Measurements from ENCODE around the gene TMEM119.
"Not testable (repeated sequence)": the region's sequence is repeated elsewhere in the genome, so short reads cannot be mapped to it uniquely, and the experiment has no call there.

TMEM119 gene

DNA sequence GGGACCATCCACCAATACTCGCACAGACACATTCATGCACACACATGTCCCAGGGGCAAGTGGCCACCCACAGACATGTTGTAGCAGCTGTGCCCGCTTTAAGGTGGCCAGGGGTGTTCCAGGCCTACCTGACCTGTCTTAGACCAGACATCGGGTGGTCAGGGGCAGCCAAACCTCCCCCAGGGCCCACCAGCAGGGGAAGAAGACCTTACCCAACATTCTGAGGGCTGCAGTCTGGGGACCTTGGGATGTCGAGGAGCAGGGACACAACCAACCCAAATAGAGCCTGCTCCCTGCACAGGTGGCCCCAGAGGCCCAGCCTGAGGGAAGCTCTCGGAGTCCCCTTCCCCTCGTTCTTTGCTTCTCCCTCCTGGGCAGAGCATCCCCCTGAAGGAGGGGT lies 1.7 kb upstream of the TMEM119 start:
- no peak for DNase-seq

DNA sequence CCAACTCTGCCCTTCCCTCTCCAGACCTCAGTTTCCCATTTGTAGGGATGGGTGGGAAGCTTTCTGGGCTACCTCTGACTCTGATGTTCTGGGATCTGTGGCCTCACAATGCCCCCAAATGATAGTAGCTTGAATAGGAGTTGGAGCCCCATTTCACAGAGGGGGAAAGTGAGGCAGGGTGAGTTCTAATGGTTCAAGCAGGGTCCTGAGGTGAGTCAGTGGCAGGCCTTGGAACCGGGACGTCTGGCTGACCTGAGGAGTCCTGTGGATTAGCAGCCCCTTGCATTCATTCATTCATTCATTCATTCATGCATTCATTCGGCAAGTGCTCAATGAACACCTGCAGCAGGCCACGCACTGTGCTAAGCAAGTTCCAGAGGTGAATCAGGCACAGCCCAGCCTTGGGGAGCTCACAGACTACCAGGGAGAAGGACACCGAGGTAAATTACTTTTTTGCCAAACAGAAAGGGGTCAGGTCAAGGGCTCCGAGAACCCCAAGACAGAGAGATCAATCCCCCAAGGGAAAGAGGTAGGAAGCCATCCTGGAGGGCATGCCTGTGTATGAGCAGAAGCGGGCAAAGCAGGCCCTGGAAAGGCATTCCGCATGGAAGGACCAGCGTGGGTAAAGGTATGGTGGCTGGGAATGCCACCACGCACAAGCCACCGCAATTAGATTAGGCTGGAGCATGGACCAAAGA lies 818 bp upstream of the TMEM119 start:
- DNase-seq, result no peak

- no peak for DNase-seq
Observed at GRCh38 chr12:108596854-108597558, 878 bp downstream of the TMEM119 start.

GRCh38 chr12:108595711-108596647 lies 1.9 kb downstream of the TMEM119 start:
- DNase-seq, result no peak

- no peak for DNase-seq
Observed at GRCh38 chr12:108594960-108595710, 2.7 kb downstream of the TMEM119 start.

- DNase-seq, result no peak
Observed at GRCh38 chr12:108594323-108594903, 3.5 kb downstream of the TMEM119 start.

DNA sequence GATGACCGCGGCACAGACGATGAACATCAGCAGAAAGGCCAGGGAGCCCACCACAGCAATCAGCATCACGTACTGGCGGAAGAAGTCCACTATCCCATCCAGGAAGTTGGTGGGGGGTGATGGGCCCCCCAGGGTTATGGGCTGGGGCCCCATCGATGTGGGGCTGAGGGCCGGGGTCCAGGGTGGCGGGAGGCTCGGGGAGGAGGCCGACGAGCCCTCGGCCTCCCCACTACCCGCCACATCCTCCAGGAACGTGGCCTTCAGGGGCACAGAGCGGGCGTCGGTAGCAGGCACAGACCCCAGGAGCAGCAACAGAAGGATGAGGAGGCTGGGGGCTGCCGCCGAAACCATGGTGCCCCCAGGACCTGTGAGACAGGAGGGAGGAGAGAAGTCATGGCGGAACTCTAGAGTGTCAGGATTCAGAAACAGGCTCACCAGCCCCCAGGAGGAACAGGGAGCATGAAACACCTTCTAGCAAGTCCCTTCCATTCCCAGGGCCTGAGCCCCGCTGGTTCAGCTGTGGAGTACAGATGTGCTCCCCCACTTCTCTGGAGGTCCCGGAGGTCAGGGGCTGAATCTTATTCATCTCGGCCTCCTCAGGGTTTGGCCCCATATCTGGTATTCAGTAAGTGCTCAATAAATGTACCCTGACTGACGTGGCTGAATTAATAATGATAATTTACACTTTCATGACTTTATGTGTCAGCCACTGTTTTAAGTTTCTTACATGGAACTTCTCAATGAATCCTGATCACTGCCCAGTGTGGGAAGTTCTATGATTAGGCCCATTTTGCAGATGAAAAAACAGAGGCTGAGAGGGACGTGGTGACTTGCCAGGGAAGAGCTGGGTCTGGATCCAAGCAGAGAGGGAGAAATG lies 5.6 kb downstream of the TMEM119 start:
- DNase-seq, result no peak

GRCh38 chr12:108591267-108591980 lies 6.5 kb downstream of the TMEM119 start:
- no peak for DNase-seq

DNA sequence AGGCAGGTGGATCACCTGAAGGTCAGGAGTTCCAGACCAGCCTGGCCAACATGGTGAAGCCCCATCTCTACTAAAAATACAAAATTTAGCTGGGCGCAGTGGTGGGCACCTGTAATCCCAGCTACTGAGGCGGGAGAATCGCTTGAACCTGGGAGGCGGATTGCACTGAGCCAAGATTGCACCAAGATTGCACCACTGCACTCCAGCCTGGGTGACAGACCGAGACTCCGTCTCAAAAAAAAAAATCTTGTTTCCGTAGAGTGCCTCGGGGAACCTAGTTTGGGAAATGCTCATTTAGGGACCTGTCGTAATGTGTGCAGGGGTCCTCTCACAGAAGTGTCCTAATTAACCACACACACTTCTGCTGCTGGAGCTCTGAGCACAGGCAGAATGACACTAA lies 7.4 kb downstream of the TMEM119 start:
- not testable (repeated sequence) for DNase-seq

DNA sequence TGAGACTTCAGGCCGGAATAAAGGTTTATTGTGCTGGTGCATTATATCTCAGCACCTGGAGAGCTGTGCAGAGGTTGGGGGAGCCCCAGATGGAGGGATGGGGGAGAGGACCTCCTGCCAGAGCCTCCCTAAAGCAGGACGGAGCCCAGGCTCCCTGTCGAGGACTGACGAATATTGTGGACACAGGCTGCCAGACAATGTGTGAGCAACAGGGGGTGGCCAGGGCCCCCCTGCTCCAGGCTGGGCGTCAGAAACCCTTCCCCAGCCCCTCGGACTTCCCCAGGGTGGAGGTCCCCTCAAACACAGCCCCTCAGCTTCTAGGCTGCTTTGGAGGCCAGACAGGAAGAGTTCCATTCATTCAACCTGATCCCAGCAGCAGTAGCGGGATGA lies 8.0 kb downstream of the TMEM119 start:
- DNase-seq, result no peak

DNA sequence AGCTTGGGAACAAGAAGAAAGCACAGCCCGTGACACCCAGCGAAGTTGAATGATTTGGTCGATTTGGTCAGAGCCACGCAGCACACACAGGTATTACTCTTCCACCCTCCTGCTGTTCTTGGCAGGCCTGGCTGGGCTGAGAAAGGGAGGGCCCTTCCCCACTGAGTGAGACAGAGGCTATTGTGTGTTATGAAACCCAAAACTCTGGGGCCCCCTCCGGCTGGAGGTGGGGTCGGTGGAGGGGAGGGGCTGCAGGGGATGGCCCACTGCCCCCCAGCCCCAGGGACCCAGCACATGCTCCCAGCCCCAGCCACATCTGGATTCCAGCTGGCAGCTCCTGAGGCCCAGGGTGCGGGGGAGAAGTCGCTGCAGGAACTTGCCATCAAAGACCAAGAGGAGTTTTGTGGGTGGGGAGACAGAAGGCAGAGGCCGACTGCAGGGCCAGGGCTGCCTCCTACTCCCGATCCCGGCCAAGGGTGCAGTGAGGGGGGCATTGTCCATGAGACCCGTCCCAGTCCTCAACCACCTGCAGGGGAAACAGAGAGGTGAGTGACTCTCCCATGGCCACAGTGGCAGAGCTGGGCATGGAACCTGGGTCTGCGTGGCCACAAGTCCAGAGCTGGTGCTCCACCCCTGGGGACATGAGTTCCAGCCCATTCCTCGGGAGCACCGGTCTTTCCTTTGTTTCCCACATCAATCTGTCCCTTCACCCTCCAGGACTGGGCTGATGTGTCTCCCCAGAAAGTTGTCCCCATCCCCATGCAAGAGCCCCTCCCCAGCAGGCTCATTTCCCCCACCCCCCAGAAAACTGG lies 8.7 kb downstream of the TMEM119 start:
- no peak for DNase-seq

DNA sequence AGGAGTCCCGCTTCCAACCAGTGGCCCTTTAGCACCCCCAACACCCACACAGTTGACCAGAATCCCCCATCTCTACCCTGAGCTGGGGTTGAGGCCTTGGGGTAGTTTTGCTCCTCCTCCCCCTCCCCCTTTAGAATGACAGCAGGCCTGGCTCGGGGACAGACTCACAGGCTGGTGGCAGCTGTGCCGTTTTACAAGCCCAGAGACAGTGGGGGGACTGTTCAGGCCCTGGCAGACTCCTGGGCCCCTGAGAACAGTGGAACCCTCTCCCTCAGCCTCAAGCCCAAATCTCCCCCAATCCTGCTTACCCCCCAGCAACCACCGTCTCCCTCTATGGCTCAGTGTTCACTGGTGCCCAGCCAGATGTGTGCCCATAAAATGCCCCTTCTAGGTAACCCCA lies 10.1 kb downstream of the TMEM119 start:
- no peak for DNase-seq

DNA sequence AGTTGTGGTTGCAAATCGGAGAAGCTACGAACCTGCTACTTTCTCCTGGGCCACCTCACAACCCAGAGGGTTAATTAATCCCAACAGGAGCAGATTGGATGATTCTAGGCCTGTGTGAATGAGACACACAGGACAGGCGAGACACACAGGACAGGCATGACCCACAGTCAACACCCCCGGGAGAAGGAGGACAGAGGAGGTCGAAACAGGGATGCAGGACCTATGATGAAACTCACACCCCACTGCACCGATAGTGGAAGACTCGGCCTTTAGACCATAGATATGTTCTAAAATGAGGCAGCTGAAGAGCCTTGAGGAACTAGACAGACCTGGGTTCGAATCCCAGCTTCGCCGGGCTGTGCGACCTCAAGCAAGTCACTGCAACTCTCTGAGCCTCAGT lies 11.6 kb downstream of the TMEM119 start:
- DNase-seq, result no peak

DNA sequence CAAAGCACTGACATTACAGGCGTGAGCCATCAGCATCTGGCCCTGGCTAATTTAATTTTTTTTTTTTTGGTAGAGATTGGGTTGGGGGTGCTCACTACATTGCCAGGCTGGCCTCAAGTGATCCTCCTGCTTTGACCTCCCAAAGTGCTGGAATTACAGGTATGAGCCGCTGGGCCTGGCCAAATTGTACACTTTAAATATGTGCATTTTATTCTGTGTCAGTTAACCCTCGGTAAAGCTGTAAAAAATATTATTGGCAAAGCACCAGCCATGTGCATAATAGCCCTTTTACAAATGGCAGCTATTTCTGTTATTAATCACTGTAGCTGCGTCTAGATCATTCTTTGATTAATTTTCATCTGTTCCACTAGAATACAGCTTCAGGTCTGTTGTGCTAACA lies 12.0 kb downstream of the TMEM119 start:
- no peak for DNase-seq

DNA sequence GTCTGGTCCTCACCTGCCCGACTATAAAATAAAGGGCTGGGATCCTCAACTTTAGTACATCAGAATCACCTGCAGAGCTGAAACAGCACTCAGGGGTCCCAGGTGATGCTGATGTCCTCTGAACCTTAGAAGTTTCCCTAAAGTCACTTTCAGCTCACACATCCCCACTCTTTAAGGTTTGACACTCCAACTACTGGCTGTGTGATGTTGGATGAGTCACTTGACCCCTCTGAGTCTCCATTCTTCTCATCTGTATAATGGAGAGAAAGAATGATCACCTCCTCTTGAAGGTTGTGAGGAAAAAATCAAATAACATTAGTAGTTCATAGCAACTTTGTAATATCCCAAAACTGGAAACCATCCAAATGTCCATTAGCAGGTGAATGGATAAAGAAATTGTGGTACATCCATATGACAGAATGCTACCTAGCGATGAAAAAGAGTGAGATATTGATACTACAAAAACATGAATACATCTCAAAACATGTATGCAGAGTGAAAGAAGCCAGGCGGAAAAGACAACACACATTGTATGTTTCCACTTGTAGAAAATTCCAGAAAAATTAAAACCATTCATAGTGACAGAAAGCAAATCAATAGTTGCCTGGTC lies 13.3 kb downstream of the TMEM119 start:
- no peak for DNase-seq

GRCh38 chr12:108583991-108584390 lies 13.9 kb downstream of the TMEM119 start:
- DNase-seq, result no peak

GRCh38 chr12:108582978-108583770 lies 14.7 kb downstream of the TMEM119 start:
- DNase-seq, result no peak

- no peak for DNase-seq
Observed at GRCh38 chr12:108582509-108582908, 15.4 kb downstream of the TMEM119 start.
